Trophoblast cell (in vitro differentiated cells and primary cell): Measurements from ENCODE around the gene TRMO.

Source experiments
- DNase-seq, 2 donors: peaks; one replicate each; pipeline ENCODE4 v3.0.0-alpha.2; 2016
- H2AFZ ChIP-seq: 2 replicates; pipeline ENCODE4 v1.6.1; 2013; ENCODE audit warnings: low read length, moderate library complexity, mild to moderate bottlenecking; ENCODE audit not compliant: insufficient read depth, poor library complexity
- H2AK5ac ChIP-seq: 2 replicates; pipeline ENCODE4 v1.6.1; 2013; ENCODE audit warnings: mild to moderate bottlenecking, low read length
- H2BK120ac ChIP-seq: 2 replicates; pipeline ENCODE4 v1.6.1; 2013; ENCODE audit warnings: low read length, mild to moderate bottlenecking, moderate library complexity; ENCODE audit not compliant: insufficient read depth, poor library complexity
- H2BK12ac ChIP-seq: 2 replicates; pipeline ENCODE4 v1.6.1; 2013; ENCODE audit warnings: mild to moderate bottlenecking, low read length, moderate library complexity
- H2BK5ac ChIP-seq: 2 replicates; pipeline ENCODE4 v1.6.1; 2013; ENCODE audit warnings: low read length, low read depth, moderate library complexity, mild to moderate bottlenecking; ENCODE audit not compliant: poor library complexity
- H3K14ac ChIP-seq: 2 replicates; pipeline ENCODE4 v1.6.1; 2013; ENCODE audit warnings: mild to moderate bottlenecking, low read length
- H3K18ac ChIP-seq: 2 replicates; pipeline ENCODE4 v1.6.1; 2013; ENCODE audit warnings: mild to moderate bottlenecking, low read length
- H3K23ac ChIP-seq: 2 replicates; pipeline ENCODE4 v1.6.1; 2013; ENCODE audit warnings: low read length
- H3K27ac ChIP-seq: 2 replicates; pipeline ENCODE4 v1.5.1; 2013; ENCODE audit warnings: low read depth, mild to moderate bottlenecking, inconsistent platforms, low read length, moderate library complexity
- H3K27me3 ChIP-seq: 2 replicates; pipeline ENCODE4 v1.6.1; 2013; ENCODE audit warnings: inconsistent platforms, mild to moderate bottlenecking, low read length, moderate library complexity; ENCODE audit not compliant: insufficient read depth
- H3K36me3 ChIP-seq, 2 experiments: 1 replicate in 1 of 2; 2 replicates in 1 of 2; pipeline ENCODE4 v1.6.1; 2013; ENCODE audit warnings: low read length in 2 of 2, mild to moderate bottlenecking in 2 of 2, moderate library complexity in 1 of 2; ENCODE audit not compliant: insufficient read depth in 2 of 2, control insufficient read depth in 1 of 2
- H3K4ac ChIP-seq: 2 replicates; pipeline ENCODE4 v1.6.1; 2013; ENCODE audit warnings: low read depth, mild to moderate bottlenecking, low read length, moderate library complexity
- H3K4me1 ChIP-seq, 2 experiments: 1 replicate in 1 of 2; 2 replicates in 1 of 2; pipeline ENCODE4 v1.6.1; 2013; ENCODE audit warnings: low read length in 2 of 2, mild to moderate bottlenecking in 2 of 2, moderate library complexity in 1 of 2; ENCODE audit not compliant: insufficient read depth in 2 of 2, control insufficient read depth in 1 of 2
- H3K4me2 ChIP-seq: 2 replicates; pipeline ENCODE4 v1.6.1; 2013; ENCODE audit warnings: inconsistent platforms, mild to moderate bottlenecking, low read length, moderate library complexity
- H3K4me3 ChIP-seq: 2 replicates; pipeline ENCODE4 v1.5.1; 2013; ENCODE audit warnings: mild to moderate bottlenecking, low read depth, low read length, inconsistent platforms
- H3K79me1 ChIP-seq: one replicate; pipeline ENCODE4 v1.6.1; 2013; ENCODE audit warnings: low read length
- H3K79me2 ChIP-seq: 2 replicates; pipeline ENCODE4 v1.6.1; 2013; ENCODE audit warnings: low read length, mild to moderate bottlenecking; ENCODE audit not compliant: control insufficient read depth, insufficient read depth, poor library complexity
- H3K9ac ChIP-seq: 2 replicates; pipeline ENCODE4 v1.6.1; 2013; ENCODE audit warnings: mild to moderate bottlenecking, low read length
- H3K9me3 ChIP-seq: 2 replicates; pipeline ENCODE4 v1.6.1; 2013; ENCODE audit warnings: low read depth, mild to moderate bottlenecking, control low read depth, inconsistent platforms, low read length; ENCODE audit not compliant: insufficient read depth
- H4K12ac ChIP-seq: 2 replicates; pipeline ENCODE4 v1.6.1; 2013; ENCODE audit warnings: low read depth, mild to moderate bottlenecking, low read length, moderate library complexity
- H4K8ac ChIP-seq: 2 replicates; pipeline ENCODE4 v1.6.1; 2013; ENCODE audit warnings: low read depth, mild to moderate bottlenecking, low read length, moderate library complexity
- H4K91ac ChIP-seq: one replicate; pipeline ENCODE4 v1.6.1; 2013; ENCODE audit warnings: low read depth, mild to moderate bottlenecking, low read length, moderate library complexity
- WGBS: extraction: QIAGEN DNeasy Blood & Tissue Kit; methylation state at CpG from one replicate; pipeline ENCODE4 v1.1.7; 2013; ENCODE audit warnings: missing lambda C conversion rate; ENCODE audit not compliant: insufficient read length, insufficient coverage; ENCODE audit errors: extremely low coverage; 5-methylcytosine and 5-hydroxymethylcytosine counted together

Gene TRMO

DNA sequence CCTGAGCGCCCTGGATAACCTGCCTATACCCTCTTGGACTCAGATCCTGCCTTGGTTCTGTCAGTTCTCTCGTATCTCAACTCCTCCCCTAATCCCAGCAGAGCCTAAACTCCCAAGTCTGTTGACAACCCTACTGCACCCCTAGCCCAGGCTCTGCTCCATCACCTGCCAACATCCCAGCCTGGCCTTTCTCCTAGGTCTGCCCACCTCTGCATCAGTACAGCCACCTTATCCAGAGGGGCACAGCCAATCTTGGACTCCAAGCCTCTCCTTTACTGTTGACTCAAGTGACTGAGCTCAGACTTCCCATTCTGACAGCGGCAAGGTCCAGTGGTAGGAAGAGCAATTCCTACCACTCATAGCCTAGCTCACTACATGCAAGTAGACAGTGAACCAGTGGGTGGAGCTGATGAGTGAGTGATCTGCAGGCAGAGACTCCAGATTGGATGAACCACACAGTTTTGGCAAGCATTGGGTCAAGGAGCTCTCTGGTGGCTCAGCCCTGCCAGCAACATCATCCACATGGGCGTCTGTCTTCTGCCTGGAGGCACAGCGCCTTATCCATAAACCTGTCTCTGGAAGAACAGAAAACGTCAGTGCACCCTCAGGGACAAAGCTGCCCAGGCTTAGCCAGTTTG, 26.5 kb downstream of the TRMO start:
- no CpG with 5 or more reads among the region's 6 CpGs for WGBS
- Histone ChIP-seq H3K9me3 (no peaks in the 10 kb centered on the region), H3K27me3 (no peaks in the 10 kb centered on the region)

DNA sequence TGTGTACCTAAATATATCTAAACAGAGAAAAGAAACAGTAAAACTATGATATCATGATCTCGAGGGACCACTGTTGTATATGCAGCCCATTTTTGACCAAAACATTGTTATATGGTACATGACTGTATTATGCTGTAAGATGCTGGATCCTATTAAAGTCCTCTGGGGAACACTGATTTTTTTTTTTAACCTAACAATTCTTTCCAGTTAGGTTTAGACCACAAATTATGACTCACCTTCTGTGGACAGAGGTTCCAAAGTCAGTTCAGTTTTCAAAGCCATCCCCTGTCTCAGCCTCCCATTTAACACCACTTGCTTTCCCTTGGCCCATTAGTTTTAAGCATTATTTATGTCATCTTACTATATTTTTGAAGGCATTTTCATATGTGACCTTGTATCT, 27.1 kb downstream of the TRMO start:
- Histone ChIP-seq H3K4ac (no peak overlapping the region), H3K4me2 (no peak overlapping the region), H3K4me1 (no peaks in the 10 kb centered on the region), H3K9ac (no peak overlapping the region), H4K12ac (no peak overlapping the region), H3K79me2 (no peaks in the 10 kb centered on the region), H3K14ac (no peak overlapping the region), H2AK5ac (no peak overlapping the region), H4K8ac (no peak overlapping the region), H4K91ac (no peak overlapping the region), H2BK5ac (no peak overlapping the region), H3K23ac (no peak overlapping the region), H2BK12ac (no peak overlapping the region), H2BK120ac (no peak overlapping the region), H3K36me3 (no peaks in the 10 kb centered on the region), H3K18ac (no peak overlapping the region), H2AFZ (no peak overlapping the region), H3K79me1 (no peaks in the 10 kb centered on the region), H3K9me3 (no peaks in the 10 kb centered on the region), H3K4me3 (no peak overlapping the region), H3K27me3 (no peaks in the 10 kb centered on the region), H3K27ac (no peak overlapping the region)
- DNase-seq, result no peak
- no CpG with 5 or more reads among the region's 1 CpG for WGBS

More for the DNA sequence above, 26.5 kb downstream of the TRMO start:
- no peak overlapping the region for H3K27ac ChIP-seq
- DNase-seq, result peak; percentile 13 to 30
- no peak overlapping the region for H4K91ac ChIP-seq
- no peak overlapping the region for H3K23ac ChIP-seq
- H3K4ac ChIP-seq, result no peak overlapping the region
- H3K79me1 ChIP-seq, result no peaks in the 10 kb centered on the region
- no peak overlapping the region for H2BK5ac ChIP-seq
- no peak overlapping the region for H3K9ac ChIP-seq
- H2BK12ac ChIP-seq, result no peak overlapping the region
- H3K4me2 ChIP-seq, result no peak overlapping the region
- H3K4me1 ChIP-seq, result no peaks in the 10 kb centered on the region
- no peaks in the 10 kb centered on the region for H3K36me3 ChIP-seq
- H3K4me3 ChIP-seq, result peak overlapping the region; percentile 6
- H2AK5ac ChIP-seq, result no peak overlapping the region
- H3K14ac ChIP-seq, result no peak overlapping the region
- no peak overlapping the region for H4K8ac ChIP-seq
- no peak overlapping the region for H4K12ac ChIP-seq
- no peak overlapping the region for H2BK120ac ChIP-seq
- H2AFZ ChIP-seq, result no peak overlapping the region
- no peaks in the 10 kb centered on the region for H3K79me2 ChIP-seq
- H3K18ac ChIP-seq, result no peak overlapping the region

DNA sequence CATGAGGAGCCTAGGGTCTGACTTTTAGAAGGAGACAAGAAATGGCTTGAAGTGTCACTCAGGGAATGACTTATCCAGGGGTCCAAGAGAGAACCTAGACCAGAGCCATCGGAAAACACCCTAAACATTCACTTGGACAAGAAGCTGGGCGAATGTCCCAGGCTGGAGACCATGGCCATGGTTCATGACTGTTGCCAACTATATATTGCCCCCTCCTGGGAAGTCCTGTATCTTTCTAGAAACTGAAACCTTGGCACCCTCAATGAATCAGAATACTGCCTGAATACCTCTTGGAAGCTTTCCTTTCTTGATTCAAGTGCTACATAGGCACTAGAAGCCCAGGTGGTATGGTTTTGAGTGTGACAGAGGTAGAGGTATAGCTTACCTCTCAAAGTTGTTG, 29.9 kb downstream of the TRMO start:
- H3K4me3 ChIP-seq, result no peak overlapping the region
- H3K14ac ChIP-seq, result no peak overlapping the region
- H3K4me2 ChIP-seq, result no peak overlapping the region
- H3K27ac ChIP-seq, result no peak overlapping the region
- H2BK12ac ChIP-seq, result no peak overlapping the region
- H4K91ac ChIP-seq, result no peak overlapping the region
- H3K79me2 ChIP-seq, result no peaks in the 10 kb centered on the region
- H3K9ac ChIP-seq, result no peak overlapping the region
- H3K79me1 ChIP-seq, result no peaks in the 10 kb centered on the region
- H2AK5ac ChIP-seq, result no peak overlapping the region
- no peak overlapping the region for H2AFZ ChIP-seq
- H4K12ac ChIP-seq, result no peak overlapping the region
- no peaks in the 10 kb centered on the region for H3K27me3 ChIP-seq
- WGBS, result no CpG with 5 or more reads among the region's 2 CpGs
- no peaks in the 10 kb centered on the region for H3K36me3 ChIP-seq
- H2BK120ac ChIP-seq, result no peak overlapping the region
- H3K4ac ChIP-seq, result no peak overlapping the region
- no peak overlapping the region for H2BK5ac ChIP-seq
- H3K9me3 ChIP-seq, result no peaks in the 10 kb centered on the region
- no peak for DNase-seq
- H4K8ac ChIP-seq, result no peak overlapping the region
- no peak overlapping the region for H3K23ac ChIP-seq
- no peak overlapping the region for H3K18ac ChIP-seq
- no peaks in the 10 kb centered on the region for H3K4me1 ChIP-seq

DNA sequence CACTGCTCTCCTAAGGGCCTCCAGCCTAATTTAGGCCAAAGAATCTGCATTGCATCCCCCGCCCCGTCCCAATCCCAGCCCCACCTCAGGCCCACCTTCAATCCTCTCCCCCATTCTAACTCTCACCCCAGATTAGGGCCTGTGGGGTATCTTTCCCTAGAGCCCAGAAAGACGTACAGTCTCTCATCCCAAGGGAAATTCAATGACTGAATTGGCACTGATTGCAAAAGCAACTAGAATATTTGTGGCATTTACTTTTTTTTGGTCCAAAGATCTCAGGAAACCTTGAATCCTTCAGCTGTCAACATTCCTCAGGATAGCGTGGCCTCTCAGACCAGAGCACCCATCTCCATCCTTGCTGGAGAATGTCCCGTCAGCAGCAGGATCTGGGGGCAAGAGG, 30.6 kb downstream of the TRMO start:
- no peak overlapping the region for H4K91ac ChIP-seq
- H3K14ac ChIP-seq, result no peak overlapping the region
- no peaks in the 10 kb centered on the region for H3K79me1 ChIP-seq
- H3K36me3 ChIP-seq, result no peaks in the 10 kb centered on the region
- no peak overlapping the region for H3K4me3 ChIP-seq
- no peak overlapping the region for H2AK5ac ChIP-seq
- H3K4me1 ChIP-seq, result no peaks in the 10 kb centered on the region
- no peaks in the 10 kb centered on the region for H3K9me3 ChIP-seq
- no peak overlapping the region for H3K27ac ChIP-seq
- H3K23ac ChIP-seq, result no peak overlapping the region
- no peak overlapping the region for H2BK12ac ChIP-seq
- no CpG with 5 or more reads among the region's 5 CpGs for WGBS
- no peak overlapping the region for H4K8ac ChIP-seq
- no peak overlapping the region for H2BK5ac ChIP-seq
- no peaks in the 10 kb centered on the region for H3K27me3 ChIP-seq
- H4K12ac ChIP-seq, result no peak overlapping the region
- no peak overlapping the region for H2AFZ ChIP-seq
- H3K18ac ChIP-seq, result no peak overlapping the region
- DNase-seq, result no peak
- no peak overlapping the region for H2BK120ac ChIP-seq
- H3K9ac ChIP-seq, result no peak overlapping the region
- no peak overlapping the region for H3K4ac ChIP-seq
- H3K79me2 ChIP-seq, result no peaks in the 10 kb centered on the region
- H3K4me2 ChIP-seq, result no peak overlapping the region
